ENCODE results near the gene MSLN. TPM values are rescaled to one million over a fixed set of nuclear protein-coding genes. Genes with fewer than 3 reads are reported as not detected.

MSLN gene
- total RNA-seq, 1 donor from 2014 or later: 5.0 TPM

GRCh38 chr16:767743-768235 is 7.3 kb downstream of the MSLN start:
- Mint-ChIP-seq H3K4me3 (no peak overlapping the region), H3K27ac (no peak overlapping the region), H3K36me3 (no peaks in the 10 kb centered on the region), H3K27me3 (ENCODE audit: low read depth) (no peaks in the 10 kb centered on the region), H3K9me3 (no peaks in the 10 kb centered on the region), H3K4me1 (no peaks in the 10 kb centered on the region)
- no peak for TF ChIP-seq CTCF (IDR thresholded peaks at IDR 0.05; ENCODE audit: unreplicated experiment)
- DNase-seq (ENCODE audit: low spot score in 2 of 2, unreplicated experiment in 2 of 2): no peak

DNA sequence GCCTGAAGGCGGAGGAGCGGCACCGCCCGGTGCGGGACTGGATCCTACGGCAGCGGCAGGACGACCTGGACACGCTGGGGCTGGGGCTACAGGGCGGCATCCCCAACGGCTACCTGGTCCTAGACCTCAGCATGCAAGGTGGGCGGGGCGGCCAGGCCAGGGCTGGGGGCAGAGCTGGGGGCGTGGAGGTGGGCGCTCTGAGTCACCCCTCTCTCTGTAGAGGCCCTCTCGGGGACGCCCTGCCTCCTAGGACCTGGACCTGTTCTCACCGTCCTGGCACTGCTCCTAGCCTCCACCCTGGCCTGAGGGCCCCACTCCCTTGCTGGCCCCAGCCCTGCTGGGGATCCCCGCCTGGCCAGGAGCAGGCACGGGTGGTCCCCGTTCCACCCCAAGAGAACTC is 7.9 kb downstream of the MSLN start:
- Mint-ChIP-seq H3K9me3 (no peaks in the 10 kb centered on the region), H3K36me3 (no peaks in the 10 kb centered on the region), H3K27ac (no peak overlapping the region), H3K4me1 (no peaks in the 10 kb centered on the region), H3K27me3 (ENCODE audit: low read depth) (no peaks in the 10 kb centered on the region), H3K4me3 (no peak overlapping the region)
- no peak for TF ChIP-seq CTCF (IDR thresholded peaks at IDR 0.05; ENCODE audit: unreplicated experiment)
- no peak for DNase-seq (ENCODE audit: low spot score in 2 of 2, unreplicated experiment in 2 of 2)

GRCh38 chr16:769184-769784 is 8.8 kb downstream of the MSLN start:
- H3K4me1 Mint-ChIP-seq: no peaks in the 10 kb centered on the region
- no peaks in the 10 kb centered on the region for H3K36me3 Mint-ChIP-seq

DNA sequence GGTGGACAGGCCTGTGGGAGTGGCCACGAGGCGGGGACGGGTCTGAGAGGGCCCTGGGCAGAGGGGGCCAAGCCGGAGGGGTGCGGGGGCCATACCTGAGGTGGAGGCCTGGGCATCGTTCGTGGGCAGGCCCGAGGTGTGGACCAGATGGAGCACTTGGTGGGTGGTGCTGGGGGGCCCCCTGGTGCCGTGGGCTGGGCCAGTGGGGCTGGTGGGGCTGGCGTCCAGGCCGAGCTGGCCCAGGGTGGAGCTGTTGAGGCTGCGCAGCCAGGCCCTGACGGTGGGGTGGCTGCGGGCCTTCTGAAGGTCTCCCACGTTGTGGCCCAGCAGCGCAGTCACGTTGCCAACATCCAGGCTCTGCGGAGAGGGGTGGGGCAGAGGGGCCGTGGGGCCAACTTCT is 9.4 kb downstream of the MSLN start:
- DNase-seq (ENCODE audit: low spot score in 2 of 2, unreplicated experiment in 2 of 2): no peak
- H3K27ac Mint-ChIP-seq: no peak overlapping the region
- no peaks in the 10 kb centered on the region for H3K27me3 Mint-ChIP-seq (ENCODE audit: low read depth)
- no peaks in the 10 kb centered on the region for H3K4me1 Mint-ChIP-seq
- H3K9me3 Mint-ChIP-seq: no peaks in the 10 kb centered on the region
- no peaks in the 10 kb centered on the region for H3K36me3 Mint-ChIP-seq
- no peak overlapping the region for H3K4me3 Mint-ChIP-seq
- TF ChIP-seq CTCF (IDR thresholded peaks at IDR 0.05; ENCODE audit: unreplicated experiment): no peak

More at GRCh38 chr16:769184-769784, 8.8 kb downstream of the MSLN start:
- Mint-ChIP-seq H3K27me3 (ENCODE audit: low read depth) (no peaks in the 10 kb centered on the region), H3K27ac (no peak overlapping the region), H3K9me3 (no peaks in the 10 kb centered on the region), H3K4me3 (no peak overlapping the region)
- no peak for TF ChIP-seq CTCF (IDR thresholded peaks at IDR 0.05; ENCODE audit: unreplicated experiment)
- DNase-seq (ENCODE audit: low spot score in 2 of 2, unreplicated experiment in 2 of 2): no peak

- Mint-ChIP-seq H3K27ac (no peak overlapping the region), H3K4me3 (no peak overlapping the region), H3K4me1 (no peaks in the 10 kb centered on the region), H3K9me3 (no peaks in the 10 kb centered on the region), H3K36me3 (no peaks in the 10 kb centered on the region), H3K27me3 (ENCODE audit: low read depth) (no peaks in the 10 kb centered on the region)
- DNase-seq (ENCODE audit: low spot score in 2 of 2, unreplicated experiment in 2 of 2): no peak
- TF ChIP-seq CTCF (IDR thresholded peaks at IDR 0.05; ENCODE audit: unreplicated experiment): no peak
These were observed 9.9 kb downstream of the MSLN start for GRCh38 chr16:770411-770810.

Data from mesothelial cell of epicardium (in vitro differentiated cells).